SW480 (cell line): Measurements from ENCODE around the gene ADARB2.
"Not testable (repeated sequence)": the region's sequence is repeated elsewhere in the genome, so short reads cannot be mapped to it uniquely, and the experiment has no call there.

Experiments
- DNase-seq: peaks from one replicate; pipeline ENCODE4 v3.0.0-alpha.2; 2016; ENCODE audit warnings: low spot score

ADARB2 gene

GRCh38 chr10:1546431-1547110, 190.8 kb downstream of the ADARB2 start:
- DNase-seq, result no peak

GRCh38 chr10:1545524-1545923, 191.8 kb downstream of the ADARB2 start:
- no peak for DNase-seq

- DNase-seq, result no peak
These were observed 192.4 kb downstream of the ADARB2 start for GRCh38 chr10:1544929-1545328.

DNA sequence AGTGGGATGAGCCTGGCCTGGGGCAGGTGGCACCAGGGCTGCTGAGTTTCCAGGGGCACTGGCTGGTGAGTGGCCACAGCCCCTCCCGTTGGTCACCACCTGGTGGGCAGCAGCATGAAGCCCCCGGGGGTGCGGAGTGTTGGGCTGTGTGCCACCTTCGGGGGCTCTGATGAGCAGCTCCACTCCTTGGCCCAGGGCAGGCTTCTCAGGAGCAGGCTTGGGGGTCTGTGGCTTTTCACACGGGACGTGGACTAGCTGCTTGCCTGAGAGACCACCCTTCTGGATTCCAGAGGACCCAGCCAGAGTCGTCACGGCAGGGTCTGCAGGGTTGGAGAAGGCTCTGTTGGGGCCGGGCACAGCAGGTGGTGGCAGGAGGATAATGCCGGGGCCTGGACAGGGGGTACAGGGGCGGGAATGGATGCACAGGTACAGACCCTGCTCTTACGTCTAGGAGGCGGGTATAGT, 193.1 kb downstream of the ADARB2 start:
- DNase-seq, result no peak

- no peak for DNase-seq
These were observed 193.7 kb downstream of the ADARB2 start for GRCh38 chr10:1543596-1543995.

DNA sequence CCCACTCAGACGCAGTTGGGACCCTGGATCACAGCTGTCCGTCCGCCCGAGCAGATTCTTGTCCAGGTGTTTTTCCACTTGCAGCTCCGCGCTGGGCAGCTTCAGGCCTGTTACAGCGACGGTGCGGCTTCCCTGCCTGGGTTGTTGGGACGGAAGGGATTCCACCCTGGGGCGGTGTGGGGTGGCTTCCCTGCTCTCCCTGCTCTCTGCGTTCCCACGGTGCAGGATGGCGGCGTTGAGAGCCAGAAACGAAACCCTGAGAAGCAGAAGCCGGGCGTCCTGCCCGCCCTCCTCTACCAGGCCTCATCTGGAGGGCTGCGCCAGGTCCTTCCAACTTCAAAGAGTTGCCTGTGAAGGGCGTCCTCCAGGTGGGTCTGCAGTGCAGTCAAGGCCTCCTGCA, 194.4 kb downstream of the ADARB2 start:
- DNase-seq, result no peak

GRCh38 chr10:1540144-1540543, 197.2 kb downstream of the ADARB2 start:
- no peak for DNase-seq

DNA sequence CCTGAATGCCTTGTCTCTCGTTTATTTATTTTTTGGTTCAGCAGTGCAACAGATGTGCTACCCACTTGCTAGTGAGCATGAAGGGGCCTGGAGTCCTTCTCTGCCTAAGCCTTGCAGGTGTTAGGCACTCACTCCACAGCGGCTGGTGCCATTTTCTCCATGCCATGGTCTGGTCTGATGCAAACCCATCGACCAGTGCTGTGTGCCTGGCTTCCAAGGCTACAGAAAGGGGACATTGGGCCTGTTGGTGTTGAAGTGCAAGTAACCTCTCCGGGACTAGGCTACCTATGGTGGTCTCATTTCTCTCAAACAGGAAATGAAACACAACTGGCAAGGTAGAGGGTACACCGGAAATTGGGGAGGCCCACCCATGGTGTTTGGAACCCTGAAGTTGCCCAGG, 198.1 kb downstream of the ADARB2 start:
- DNase-seq, result no peak

DNA sequence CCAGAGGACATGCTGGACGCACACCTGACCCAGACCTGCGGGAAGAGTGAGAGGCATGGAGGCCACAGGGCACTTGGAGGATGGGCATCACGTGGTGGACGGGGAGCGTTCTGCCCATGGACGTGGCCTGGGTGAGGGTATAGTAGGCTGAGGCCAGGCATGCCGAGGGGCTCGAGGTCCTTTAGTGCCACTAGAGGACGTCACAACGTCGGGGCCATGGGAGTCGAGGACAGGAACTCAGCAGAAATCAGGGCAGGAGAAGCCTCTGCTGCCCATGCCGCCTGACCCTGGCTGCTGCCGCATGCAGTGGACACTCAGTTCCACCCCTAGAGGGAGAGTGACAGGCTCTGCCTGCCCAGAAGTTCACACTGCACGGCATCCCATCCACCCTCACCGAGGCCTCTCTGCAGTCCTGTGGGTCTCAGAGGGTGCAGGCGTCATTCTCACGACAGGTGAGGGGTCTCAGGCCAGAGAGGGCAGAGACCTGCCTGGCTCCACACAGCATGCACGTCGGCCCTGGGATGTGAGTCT, 198.7 kb downstream of the ADARB2 start:
- no peak for DNase-seq

- no peak for DNase-seq
These were observed 199.2 kb downstream of the ADARB2 start for GRCh38 chr10:1538121-1538520.

- not testable (repeated sequence) for DNase-seq
These were observed 199.9 kb downstream of the ADARB2 start for GRCh38 chr10:1537449-1537848.

- DNase-seq, result no peak
These were observed 201.0 kb downstream of the ADARB2 start for GRCh38 chr10:1536341-1536740.

DNA sequence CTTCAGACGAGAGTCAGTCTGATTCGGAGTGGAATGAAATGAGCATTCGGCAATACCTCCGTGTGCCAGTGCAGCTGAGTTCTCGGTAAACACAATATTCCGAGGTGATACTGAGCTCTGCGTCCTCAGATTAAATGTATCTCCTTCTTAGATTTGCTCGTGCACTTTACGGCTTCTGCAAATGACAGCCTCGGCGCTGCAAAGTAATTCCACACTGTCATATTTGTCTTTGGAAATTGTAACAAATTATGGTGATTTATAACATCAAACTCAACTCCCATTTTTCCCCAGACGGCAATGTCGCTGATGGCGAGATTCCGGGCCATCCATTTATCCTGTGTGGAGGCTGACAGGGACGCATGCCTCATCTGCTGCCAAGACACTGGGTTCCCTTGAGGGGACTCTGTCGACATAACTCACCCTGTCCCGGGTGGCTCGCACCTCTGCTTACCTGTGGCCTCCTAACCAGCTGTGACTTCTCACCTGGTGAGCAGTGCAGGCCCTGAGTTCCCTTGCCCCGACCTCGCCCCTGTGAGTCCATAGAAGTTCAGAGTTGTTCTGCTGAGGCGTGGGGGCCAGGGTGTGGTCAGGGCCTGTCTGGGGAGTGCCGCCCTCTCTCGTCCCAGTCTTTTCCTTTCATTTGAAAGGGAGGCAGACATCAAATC, 201.9 kb downstream of the ADARB2 start:
- DNase-seq, result no peak

- DNase-seq, result no peak
These were observed 202.5 kb downstream of the ADARB2 start for GRCh38 chr10:1534820-1535219.

GRCh38 chr10:1532636-1533035, 204.7 kb downstream of the ADARB2 start:
- no peak for DNase-seq

GRCh38 chr10:1531883-1532597, 205.3 kb downstream of the ADARB2 start:
- DNase-seq, result no peak

- DNase-seq, result no peak
These were observed 206.3 kb downstream of the ADARB2 start for GRCh38 chr10:1530871-1531517.

- DNase-seq, result no peak
These were observed 207.4 kb downstream of the ADARB2 start for GRCh38 chr10:1529806-1530413.

GRCh38 chr10:1527951-1528350, 209.4 kb downstream of the ADARB2 start:
- no peak for DNase-seq

GRCh38 chr10:1526436-1527055, 210.8 kb downstream of the ADARB2 start:
- no peak for DNase-seq

GRCh38 chr10:1525354-1526162, 211.8 kb downstream of the ADARB2 start:
- no peak for DNase-seq
